Purkinje cell (primary cell): ENCODE results near the gene PRM3. TPM values are rescaled to one million over a fixed set of nuclear protein-coding genes. Genes with fewer than 3 reads are reported as not detected.

Experiments used
- polyA plus RNA-seq: library from polyadenylated mRNA; unstranded; fragments of >200 nt; fragmentation: Nextera tagmentation; gene quantifications from 2 replicates; pipeline ENCODE4 v1.2.1, GENCODE V29; 2014

Gene PRM3
- polyA plus RNA-seq: not detected in 2 replicates

GRCh38 chr16:11272921-11273720, at the start of gene PRM3:
Gene PRM3 (minus strand): TSS chr16:11273629. CDS start chr16:11273595, 34 bp downstream.

GRCh38 chr16:11280616-11281522, 7.4 kb upstream of the PRM3 start, which contains the start of gene PRM1:
Gene PRM1 (minus strand): TSS chr16:11281330. CDS start chr16:11281238, 92 bp downstream.

GRCh38 chr16:11276143-11276895, 2.9 kb upstream of the PRM3 start, which contains the start of gene PRM2:
Gene PRM2 (minus strand): TSS chr16:11276480. CDS start chr16:11276370, 110 bp downstream.

GRCh38 chr16:11268921-11269375, 4.5 kb downstream of the PRM3 start, which contains the start of gene TNP2:
Gene TNP2 (minus strand): TSS chr16:11269325. CDS start chr16:11269262, 63 bp downstream.

GRCh38 chr16:11255737-11256660, 17.4 kb downstream of the PRM3 start, which contains the start of gene SOCS1:
Gene SOCS1 (minus strand): TSS chr16:11256204. CDS start chr16:11255478, 726 bp downstream.

Other genes with a start within 250 kb of the PRM3 start
- gene SOCS1, start 17.4 kb downstream of the PRM3 start, polyA plus RNA-seq: not detected in 2 replicates
- gene TNP2, start 4.3 kb downstream of the PRM3 start, polyA plus RNA-seq: not detected in 2 replicates
- not detected in 2 replicates for gene PRM2, start 2.9 kb upstream of the PRM3 start, polyA plus RNA-seq
- not detected in 2 replicates for gene PRM1, start 7.7 kb upstream of the PRM3 start, polyA plus RNA-seq
- gene RMI2, start 71.8 kb upstream of the PRM3 start, polyA plus RNA-seq: 1.5 and 1.8 TPM in 2 replicates